Measurements from ENCODE around the gene RBM15B.
"Not testable (repeated sequence)": the region's sequence is repeated elsewhere in the genome, so short reads cannot be mapped to it uniquely, and the experiment has no call there.

The RBM15B gene

GRCh38 chr3:51379746-51380455 is 11.2 kb upstream of the RBM15B start:
- no peak for DNase-seq

- no peak for DNase-seq
These were observed 10.3 kb upstream of the RBM15B start for GRCh38 chr3:51380601-51381332.

GRCh38 chr3:51381333-51381705 is 9.8 kb upstream of the RBM15B start:
- no peak for DNase-seq

- DNase-seq: no peak
These were observed 8.9 kb upstream of the RBM15B start for GRCh38 chr3:51382076-51382745.

GRCh38 chr3:51382947-51383578 is 8.0 kb upstream of the RBM15B start:
- DNase-seq: no peak

- DNase-seq: no peak
These were observed 6.9 kb upstream of the RBM15B start for GRCh38 chr3:51384055-51384725.

- peak; percentile 99 for DNase-seq
These were observed 6.2 kb upstream of the RBM15B start, which contains the start of gene MANF for GRCh38 chr3:51384726-51385473. TSS of gene MANF (plus strand) at chr3:51385291. CDS start at chr3:51385343, 52 bp downstream.

GRCh38 chr3:51385621-51386091 is 5.4 kb upstream of the RBM15B start:
- no peak for DNase-seq

GRCh38 chr3:51386159-51386851 is 4.8 kb upstream of the RBM15B start:
- no peak for DNase-seq

- DNase-seq: no peak
These were observed 4.2 kb upstream of the RBM15B start for GRCh38 chr3:51386852-51387229.

- not testable (repeated sequence) for DNase-seq
These were observed 3.8 kb upstream of the RBM15B start for GRCh38 chr3:51387281-51387680.

- no peak for DNase-seq
These were observed 2.6 kb upstream of the RBM15B start for GRCh38 chr3:51388286-51389029.

- DNase-seq: peak; percentile 50
These were observed 1.5 kb upstream of the RBM15B start for GRCh38 chr3:51389423-51390183.

- no peak for DNase-seq
These were observed 625 bp upstream of the RBM15B start for GRCh38 chr3:51390246-51391074.

GRCh38 chr3:51391566-51392354 is 675 bp downstream of the RBM15B start:
- peak; percentile 39 for DNase-seq

- DNase-seq: no peak
These were observed 1.5 kb downstream of the RBM15B start for GRCh38 chr3:51392355-51393133.

- no peak for DNase-seq
These were observed 2.0 kb downstream of the RBM15B start for GRCh38 chr3:51393134-51393495.

Measured in right hindlimb (tissue), 1 donor.